Measurements from ENCODE around the gene LAMB4. TPM values are rescaled to one million over a fixed set of nuclear protein-coding genes. Genes with fewer than 3 reads are reported as not detected.

LAMB4 gene
- polyA plus RNA-seq, 1 of the 3 experiments (the other 2 are of a cell fraction) = 0.36 TPM

GRCh38 chr7:108057951-108058481 lies 72.1 kb downstream of the LAMB4 start:
- H3K9ac ChIP-seq = no peak overlapping the region

More at GRCh38 chr7:108057951-108058481, 72.1 kb downstream of the LAMB4 start:
- no peaks in the 10 kb centered on the region for H4K20me1 ChIP-seq (ENCODE audit: insufficient read depth)
- no peaks in the 10 kb centered on the region for H3K27me3 ChIP-seq (ENCODE audit: insufficient read depth)
- DNase-seq = no peak
- TF ChIP-seq IRF3 (IDR thresholded peaks at IDR 0.05; ENCODE audit: low read depth, low read length) (no peak), MXI1 (IDR thresholded peaks at IDR 0.05; ENCODE audit: low read depth, low read length) (no peak), RAD21 (IDR thresholded peaks at IDR 0.05; ENCODE audit: low read length) (no peak), FOXM1 (IDR thresholded peaks at IDR 0.05; ENCODE audit: low read depth) (no peak), MAX (IDR thresholded peaks at IDR 0.05; ENCODE audit: low read depth) (no peak), FOXJ3 (CRISPR knock-in tag; IDR thresholded peaks at IDR 0.05) (no peak), RXRA (IDR thresholded peaks at IDR 0.05; ENCODE audit: borderline replicate concordance, low read depth) (no peak), YY1 (IDR thresholded peaks at IDR 0.05; ENCODE audit: low read depth) (no peak), TCF12 (IDR thresholded peaks at IDR 0.05) (no peak), NRF1 (IDR thresholded peaks at IDR 0.05; ENCODE audit: low read depth, low read length) (no peak), CTCF (IDR thresholded peaks at IDR 0.05) (no peak), RCOR1 (IDR thresholded peaks at IDR 0.05; ENCODE audit: low read length) (no peak), PBX3 (IDR thresholded peaks at IDR 0.05) (no peak), EZH2phosphoT487 (IDR thresholded peaks at IDR 0.05; ENCODE audit: borderline replicate concordance, low read depth) (no peak), EP300 (IDR thresholded peaks at IDR 0.05; ENCODE audit: borderline replicate concordance in 1 of 2, low read depth in 1 of 2, low read length in 1 of 2) (no peak), ELF1 (IDR thresholded peaks at IDR 0.05) (no peak), SIN3A (IDR thresholded peaks at IDR 0.05; ENCODE audit: borderline replicate concordance, low read depth, low read length) (no peak), USF1 (IDR thresholded peaks at IDR 0.05; ENCODE audit: borderline replicate concordance, low read depth) (no peak), POLR2AphosphoS5 (IDR thresholded peaks at IDR 0.05; ENCODE audit: low read depth, low read length) (no peak)
- no peak overlapping the region for H3K4me3 ChIP-seq (ENCODE audit: low read depth in 2 of 2, low read length in 1 of 2)
- 97% methylated on average over 4 of the region's 4 CpGs for WGBS (ENCODE audit: low lambda C conversion rate)
- H3K9me3 ChIP-seq = no peaks in the 10 kb centered on the region
- H2AFZ ChIP-seq (ENCODE audit: low read depth) = no peak overlapping the region
- CTCF ChIA-PET = no interaction called here
- POLR2A ChIA-PET = no interaction called here
- H3K27ac ChIP-seq (ENCODE audit: low read depth in 2 of 2, low read length in 1 of 2) = no peak overlapping the region
- peaks cover 5% of the 10 kb centered on the region for H3F3A ChIP-seq (replicated peaks; ENCODE audit: insufficient read depth)
- no peak overlapping the region for H3K4me2 ChIP-seq
- peaks cover 0 to 6% of the 10 kb centered on the region in 2 experiments; a peak in 1 of 4 replicates for H3K4me1 ChIP-seq (ENCODE audit: control insufficient read depth in 1 of 2, insufficient read depth in 2 of 2, low read depth in 1 of 2, low read length in 1 of 2)
- no peaks in the 10 kb centered on the region for H3K79me2 ChIP-seq (ENCODE audit: insufficient read depth)
- H3K9me2 ChIP-seq = no peaks in the 10 kb centered on the region
- no peaks in the 10 kb centered on the region for H3K36me3 ChIP-seq (replicated peaks in 1 of 2; ENCODE audit: control insufficient read depth in 1 of 2, insufficient read depth in 2 of 2, low read length in 1 of 2)
